Peyer's patch (tissue), 4 donors: Measurements from ENCODE around the gene LSM4.

Experiments used
- CTCF ChIP-seq, 6 experiments: fragments of 450-650 bp in 4 of 6; fragments of 200-600 bp in 2 of 6; sonication (generic) in 1 of 6; IDR thresholded peaks; one replicate each; pipeline ENCODE4 v1.5.1; 2017 to 2019; ENCODE audit warnings: antibody characterized with exemption in 6 of 6, mild to moderate bottlenecking in 3 of 6, moderate library complexity in 1 of 6
- POLR2A ChIP-seq, 2 donors: fragments of 450-650 bp; IDR thresholded peaks; one replicate each; pipeline ENCODE4 v1.5.1; 2017; ENCODE audit warnings: antibody characterized with exemption in 2 of 2, mild to moderate bottlenecking in 2 of 2, moderate library complexity in 2 of 2

DNA sequence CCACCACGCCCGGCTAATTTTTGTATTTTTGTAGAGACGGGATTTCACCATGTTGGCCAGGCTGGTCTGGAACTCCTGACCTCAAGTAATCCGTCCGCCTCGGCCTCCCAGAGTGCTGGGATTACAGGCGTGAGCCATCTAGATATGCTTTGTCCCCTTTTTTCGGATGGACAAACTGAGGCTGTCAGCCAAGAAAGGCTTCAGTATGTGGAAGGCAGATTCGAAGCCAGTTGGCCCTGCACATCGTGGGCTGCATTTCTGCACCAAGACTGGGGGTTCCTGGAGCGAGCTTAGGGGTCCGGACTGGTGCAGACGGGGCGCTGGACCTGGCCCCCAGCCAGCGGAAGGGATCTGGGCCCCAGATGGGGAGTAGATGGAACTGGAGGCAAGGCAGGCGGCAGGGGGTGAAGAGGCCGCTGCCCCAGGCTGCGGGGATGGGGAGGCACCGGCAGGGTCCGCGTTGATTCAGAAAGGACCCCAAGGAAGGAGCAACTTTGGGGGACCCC is 31.8 kb downstream of the LSM4 start:
- TF ChIP-seq CTCF (IDR thresholded peaks at IDR 0.05) (no peak), POLR2A (IDR thresholded peaks at IDR 0.05) (no peak)
